HFF-Myc (cell line): ENCODE data around the gene THSD7B.
"Not testable (repeated sequence)": the region's sequence is repeated elsewhere in the genome, so short reads cannot be mapped to it uniquely, and the experiment has no call there.

ENCODE experiments used
- DNase-seq: peaks from one replicate; pipeline ENCODE4 v3.0.0-alpha.2; 2011; ENCODE audit warnings: low read depth; ENCODE audit errors: extremely low read depth
- H3K4me3 ChIP-seq: replicated peaks from 2 replicates; pipeline ENCODE4 v1.5.1; 2011; ENCODE audit warnings: low read depth, mild to moderate bottlenecking, control low read depth, low read length
- TF ChIP-seq, protein P1 (sequence below): IDR thresholded peaks from 2 replicates; pipeline ENCODE4 v1.5.1; 2012; ENCODE audit warnings: mild to moderate bottlenecking, low read depth, low read length, control low read depth; ENCODE audit errors: missing control alignments

THSD7B gene

GRCh38 chr2:137525641-137526190 is 760.4 kb downstream of the THSD7B start:
- TF ChIP-seq, protein P1, sequence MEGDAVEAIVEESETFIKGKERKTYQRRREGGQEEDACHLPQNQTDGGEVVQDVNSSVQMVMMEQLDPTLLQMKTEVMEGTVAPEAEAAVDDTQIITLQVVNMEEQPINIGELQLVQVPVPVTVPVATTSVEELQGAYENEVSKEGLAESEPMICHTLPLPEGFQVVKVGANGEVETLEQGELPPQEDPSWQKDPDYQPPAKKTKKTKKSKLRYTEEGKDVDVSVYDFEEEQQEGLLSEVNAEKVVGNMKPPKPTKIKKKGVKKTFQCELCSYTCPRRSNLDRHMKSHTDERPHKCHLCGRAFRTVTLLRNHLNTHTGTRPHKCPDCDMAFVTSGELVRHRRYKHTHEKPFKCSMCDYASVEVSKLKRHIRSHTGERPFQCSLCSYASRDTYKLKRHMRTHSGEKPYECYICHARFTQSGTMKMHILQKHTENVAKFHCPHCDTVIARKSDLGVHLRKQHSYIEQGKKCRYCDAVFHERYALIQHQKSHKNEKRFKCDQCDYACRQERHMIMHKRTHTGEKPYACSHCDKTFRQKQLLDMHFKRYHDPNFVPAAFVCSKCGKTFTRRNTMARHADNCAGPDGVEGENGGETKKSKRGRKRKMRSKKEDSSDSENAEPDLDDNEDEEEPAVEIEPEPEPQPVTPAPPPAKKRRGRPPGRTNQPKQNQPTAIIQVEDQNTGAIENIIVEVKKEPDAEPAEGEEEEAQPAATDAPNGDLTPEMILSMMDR, result no peak
- no peak overlapping the region for H3K4me3 ChIP-seq
- no peak for DNase-seq

DNA sequence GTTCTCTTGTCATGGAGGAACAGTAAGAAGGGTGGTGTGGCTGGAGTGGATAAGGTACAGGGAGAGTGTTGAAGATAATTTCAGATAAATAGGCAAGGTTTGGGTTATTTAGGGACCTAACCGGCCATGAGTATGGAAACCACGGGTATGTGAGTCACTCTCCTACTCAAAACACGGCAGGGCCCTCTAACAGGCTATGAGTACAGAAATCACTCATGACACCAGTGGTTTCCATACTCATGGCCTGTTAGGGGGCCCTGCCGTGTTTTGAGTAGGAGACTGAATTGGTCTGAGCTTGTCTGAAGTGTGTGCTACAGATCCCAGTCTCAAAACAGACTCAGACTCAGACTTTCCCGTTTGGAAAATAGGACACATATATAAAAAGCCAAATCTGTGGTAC is 770.6 kb downstream of the THSD7B start:
- no peak overlapping the region for H3K4me3 ChIP-seq
- DNase-seq, result no peak
- TF ChIP-seq, protein P1, result no peak

DNA sequence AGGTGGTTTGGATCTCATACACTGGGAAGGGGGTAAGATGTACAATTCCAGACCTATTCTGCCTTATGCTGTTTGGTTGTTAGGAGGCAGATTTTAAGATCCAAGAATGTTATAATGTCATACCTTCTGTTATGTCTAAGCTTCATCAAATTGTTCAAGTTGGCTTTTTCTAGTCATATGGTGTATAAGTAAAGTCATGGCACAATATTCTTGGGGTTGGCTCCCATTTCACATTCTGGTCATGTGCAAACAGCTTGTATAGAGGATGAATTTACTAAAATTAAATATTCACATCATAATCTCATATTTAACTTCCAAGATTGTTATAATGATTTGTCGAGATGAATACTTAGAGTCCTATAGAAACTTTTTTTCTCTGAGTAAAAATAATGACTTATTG is 774.0 kb downstream of the THSD7B start:
- TF ChIP-seq, protein P1, result no peak
- H3K4me3 ChIP-seq, result no peak overlapping the region
- no peak for DNase-seq

GRCh38 chr2:137547842-137548241 is 782.5 kb downstream of the THSD7B start:
- TF ChIP-seq, protein P1, result no peak
- no peak overlapping the region for H3K4me3 ChIP-seq
- no peak for DNase-seq

- TF ChIP-seq, protein P1, result no peak
- DNase-seq, result no peak
- H3K4me3 ChIP-seq, result no peak overlapping the region
Observed at GRCh38 chr2:137566387-137566786, 801.0 kb downstream of the THSD7B start.

DNA sequence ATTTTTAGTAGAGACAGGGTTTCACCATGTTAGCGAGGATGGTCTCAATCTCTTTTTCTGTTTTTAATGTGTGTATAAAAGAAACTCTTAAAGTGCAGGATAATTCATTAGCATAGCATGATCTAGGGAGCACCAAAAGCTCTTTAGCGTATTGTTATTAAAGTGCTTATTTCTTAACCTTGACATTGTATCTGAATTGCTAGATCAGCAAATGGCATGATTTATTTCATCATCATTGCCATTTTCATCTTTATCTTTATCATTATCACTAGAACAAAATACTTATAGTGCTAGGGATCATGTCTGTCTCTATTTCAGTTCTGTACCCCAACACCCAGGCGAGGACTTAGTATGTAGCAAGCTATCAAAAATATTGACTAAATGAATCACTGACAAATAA is 805.1 kb downstream of the THSD7B start:
- no peak for DNase-seq
- H3K4me3 ChIP-seq, result no peak overlapping the region
- TF ChIP-seq, protein P1, result no peak

- not testable (repeated sequence) for DNase-seq, H3K4me3 ChIP-seq
Observed at GRCh38 chr2:137587834-137588233, 822.5 kb downstream of the THSD7B start.

- not testable (repeated sequence) for DNase-seq, H3K4me3 ChIP-seq
Observed at GRCh38 chr2:137588578-137588977, 823.2 kb downstream of the THSD7B start.
